Upper lobe of left lung (tissue), 6 donors: ENCODE measurements around the gene PDGFD. TPM values are rescaled to one million over a fixed set of nuclear protein-coding genes. Genes with fewer than 3 reads are reported as not detected.

Source experiments
- ATAC-seq, 2 donors: fragments of 200-7000 bp; cut with Tn5 transposase; one replicate each; pipeline ENCODE4 v1.9.1; 2022; ENCODE audit warnings: mild to moderate bottlenecking in 2 of 2, moderate library complexity in 2 of 2; ENCODE audit not compliant: low FRiP score in 2 of 2
- DNase-seq, 2 donors: peaks; one replicate each; pipeline ENCODE4 v3.0.0-alpha.2; 2019 to 2020
- H3K27ac ChIP-seq, 4 donors: fragments of 200-600 bp; sonication (generic); one replicate each; pipeline ENCODE4 v1.5.1; 2016 to 2019
- H3K27me3 ChIP-seq, 4 donors: fragments of 200-600 bp; sonication (generic); one replicate each; pipeline ENCODE4 v1.5.1; 2017 to 2019
- H3K36me3 ChIP-seq, 4 donors: fragments of 200-600 bp; sonication (generic); one replicate each; pipeline ENCODE4 v1.5.1; 2016 to 2019
- H3K4me1 ChIP-seq, 4 donors: fragments of 200-600 bp; sonication (generic); one replicate each; pipeline ENCODE4 v1.5.1; 2018 to 2019
- H3K4me3 ChIP-seq, 4 donors: fragments of 200-600 bp; sonication (generic); one replicate each; pipeline ENCODE4 v1.5.1; 2017 to 2019; ENCODE audit warnings: mild to moderate bottlenecking in 2 of 4, moderate library complexity in 1 of 4
- H3K9me3 ChIP-seq, 4 donors: fragments of 200-600 bp; sonication (generic); one replicate each; pipeline ENCODE4 v1.5.1; 2018 to 2019
- CTCF ChIP-seq, 6 experiments: fragments of 450-650 bp in 4 of 6; fragments of 200-600 bp in 2 of 6; sonication (generic) in 2 of 6; IDR thresholded peaks; one replicate each; pipeline ENCODE4 v1.5.1; 2016 to 2019; ENCODE audit warnings: antibody characterized with exemption in 6 of 6
- EP300 ChIP-seq, 4 donors: sonication (generic); formaldehyde crosslinking; IDR thresholded peaks; one replicate each; pipeline ENCODE4 v1.5.1; 2017; ENCODE audit warnings: antibody characterized with exemption in 4 of 4, control low read depth in 2 of 4
- POLR2A ChIP-seq, 4 donors: fragments of 450-650 bp; IDR thresholded peaks; one replicate each; pipeline ENCODE4 v1.5.1; 2016 to 2017; ENCODE audit warnings: antibody characterized with exemption in 4 of 4, mild to moderate bottlenecking in 2 of 4
- POLR2AphosphoS5 ChIP-seq, 2 donors: sonication (generic); formaldehyde crosslinking; IDR thresholded peaks; one replicate each; pipeline ENCODE4 v1.5.1; 2017; ENCODE audit warnings: antibody characterized with exemption in 2 of 2
- WGBS, 2 donors: methylation state at CpG; one replicate each; pipeline ENCODE4 v1.1.5; 2017 to 2018; 5-methylcytosine and 5-hydroxymethylcytosine counted together
- total RNA-seq, 6 donors: library from RNA; depleted of rRNA in 4 of 6; stranded (reverse); fragments of >200 nt in 4 of 6; gene quantifications; one replicate each; pipeline versions ENCODE4 v1.1.0 to v1.2.1, GENCODE V29; 2016 to 2021
- donor health status: DM: no; HTN: no; CAD: no; lungs with moderate emphysema.
- donor health status: DM: no; HTN: yes; CAD: no; lungs with severe emphysema.

The PDGFD gene
- total RNA-seq, 6 donors from 2014 or later, result 2.1 to 6.6 (median 2.7) TPM; not detected in 1

- DNase-seq, result no peak
Observed at GRCh38 chr11:104198576-104198975, 34.6 kb upstream of the PDGFD start.

GRCh38 chr11:104191124-104191523 lies 27.2 kb upstream of the PDGFD start:
- H3K27me3 ChIP-seq, result no peaks in the 10 kb centered on the region
- H3K27ac ChIP-seq, result no peak overlapping the region
- ATAC-seq, result no peak
- no peak for DNase-seq
- H3K4me3 ChIP-seq, result no peak overlapping the region
- H3K36me3 ChIP-seq, result no peaks in the 10 kb centered on the region
- no peaks in the 10 kb centered on the region for H3K9me3 ChIP-seq
- WGBS, 2 donors, result 92 to 100% methylated on average over 3 of the region's 3 CpGs
- TF ChIP-seq CTCF (IDR thresholded peaks at IDR 0.05), result no peak
- no peak for TF ChIP-seq POLR2A (IDR thresholded peaks at IDR 0.05)
- no peak for TF ChIP-seq EP300 (IDR thresholded peaks at IDR 0.05)
- no peak for TF ChIP-seq POLR2AphosphoS5 (IDR thresholded peaks at IDR 0.05)
- H3K4me1 ChIP-seq, result no peaks in the 10 kb centered on the region

More at GRCh38 chr11:104198576-104198975, 34.6 kb upstream of the PDGFD start:
- TF ChIP-seq POLR2AphosphoS5 (IDR thresholded peaks at IDR 0.05) (no peak), POLR2A (IDR thresholded peaks at IDR 0.05) (no peak), EP300 (IDR thresholded peaks at IDR 0.05) (no peak), CTCF (IDR thresholded peaks at IDR 0.05) (no peak)
- Histone ChIP-seq H3K27me3 (no peaks in the 10 kb centered on the region), H3K27ac (no peak overlapping the region), H3K36me3 (no peaks in the 10 kb centered on the region), H3K4me3 (no peak overlapping the region), H3K4me1 (no peaks in the 10 kb centered on the region), H3K9me3 (no peaks in the 10 kb centered on the region)
- 43 to 46% methylated on average over 2 of the region's 2 CpGs for WGBS, 2 donors
- ATAC-seq, result no peak

GRCh38 chr11:104183593-104183992 lies 19.6 kb upstream of the PDGFD start:
- Histone ChIP-seq H3K4me1 (no peaks in the 10 kb centered on the region), H3K27ac (no peak overlapping the region), H3K4me3 (no peak overlapping the region), H3K36me3 (no peaks in the 10 kb centered on the region), H3K27me3 (no peaks in the 10 kb centered on the region), H3K9me3 (no peaks in the 10 kb centered on the region)
- ATAC-seq (no peak), DNase-seq (no peak)
- TF ChIP-seq EP300 (IDR thresholded peaks at IDR 0.05), result no peak
- TF ChIP-seq POLR2A (IDR thresholded peaks at IDR 0.05), result no peak
- no peak for TF ChIP-seq POLR2AphosphoS5 (IDR thresholded peaks at IDR 0.05)
- TF ChIP-seq CTCF (IDR thresholded peaks at IDR 0.05), result no peak

- TF ChIP-seq EP300 (IDR thresholded peaks at IDR 0.05) (no peak), POLR2A (IDR thresholded peaks at IDR 0.05) (no peak), CTCF (IDR thresholded peaks at IDR 0.05) (no peak)
- H3K27ac ChIP-seq, result no peak overlapping the region
- no peaks in the 10 kb centered on the region for H3K27me3 ChIP-seq
- DNase-seq (no peak), ATAC-seq (no peak)
- no peaks in the 10 kb centered on the region for H3K4me1 ChIP-seq
- H3K36me3 ChIP-seq, result no peaks in the 10 kb centered on the region
- 70 to 71% methylated on average over 1 of the region's 1 CpG for WGBS, 2 donors
- H3K4me3 ChIP-seq, result no peak overlapping the region
- H3K9me3 ChIP-seq, result no peaks in the 10 kb centered on the region
Observed at GRCh38 chr11:104175769-104176168, 11.8 kb upstream of the PDGFD start.

GRCh38 chr11:104169091-104169490 lies 5.1 kb upstream of the PDGFD start:
- Histone ChIP-seq H3K27me3 (no peaks in the 10 kb centered on the region), H3K36me3 (no peaks in the 10 kb centered on the region), H3K9me3 (no peaks in the 10 kb centered on the region), H3K27ac (no peak overlapping the region), H3K4me3 (no peak overlapping the region), H3K4me1 (peaks cover 0 to 3% (median 2%) of the 10 kb centered on the region in 4 donors)
- DNase-seq (no peak), ATAC-seq (no peak)
- TF ChIP-seq CTCF (IDR thresholded peaks at IDR 0.05), result no peak
- TF ChIP-seq POLR2A (IDR thresholded peaks at IDR 0.05), result no peak
- TF ChIP-seq EP300 (IDR thresholded peaks at IDR 0.05), result no peak
- TF ChIP-seq POLR2AphosphoS5 (IDR thresholded peaks at IDR 0.05), result no peak
